Activated B cell treated with CpG ODN at 0.5 μM for 24 hours (primary cell): Measurements from ENCODE around the gene CEP162. TPM values are rescaled to one million over a fixed set of nuclear protein-coding genes. Genes with fewer than 3 reads are reported as not detected.

Experiments used
- ATAC-seq: fragments of 200-7000 bp; cut with Tn5 transposase; one replicate; pipeline ENCODE4 v1.10.0; 2021; ENCODE audit warnings: low read depth, mild to moderate bottlenecking, moderate library complexity
- CTCF ChIA-PET: fragments of 350-600 bp; sonication (Branson Sonifier 250); formaldehyde crosslinking; loops from one replicate; lab custom pipeline; 2021; ENCODE audit warnings: antibody characterized with exemption; lab: Charles Lee
- POLR2A ChIA-PET: fragments of 350-600 bp; sonication (Branson Sonifier 250); formaldehyde crosslinking; loops from one replicate; lab custom pipeline; 2021; ENCODE audit warnings: antibody characterized with exemption; lab: Charles Lee
- DNase-seq: peaks from one replicate; pipeline ENCODE4 v3.0.0; 2022
- H3K27ac Mint-ChIP-seq: one replicate; pipeline ENCODE4 v1.8.0; 2020; ENCODE audit warnings: mixed read lengths
- H3K27me3 Mint-ChIP-seq: one replicate; pipeline ENCODE4 v1.8.0; 2021; ENCODE audit warnings: mixed read lengths
- H3K36me3 Mint-ChIP-seq: one replicate; pipeline ENCODE4 v1.8.0; 2021; ENCODE audit warnings: low read depth, mixed read lengths
- H3K4me1 Mint-ChIP-seq: one replicate; pipeline ENCODE4 v1.8.0; 2021; ENCODE audit warnings: mixed read lengths
- H3K4me3 Mint-ChIP-seq: one replicate; pipeline ENCODE4 v1.8.0; 2020; ENCODE audit warnings: mild to moderate bottlenecking, mixed read lengths
- H3K9me3 Mint-ChIP-seq: one replicate; pipeline ENCODE4 v1.8.0; 2020; ENCODE audit warnings: mixed read lengths
- CTCF ChIP-seq: fragments of 200-600 bp; IDR thresholded peaks from one replicate; pipeline ENCODE4 v1.8.0; 2022; ENCODE audit warnings: antibody characterized with exemption, mild to moderate bottlenecking
- intact Hi-C: fragments of 100-400 bp; cut with micrococcal nuclease; formaldehyde crosslinking; loops from one replicate; pipeline ENCODE4 v1.15.1; 2024
- total RNA-seq: library from RNA; stranded (reverse); gene quantifications from 2 replicates; pipeline ENCODE4 v1.2.3, GENCODE V29; 2022

The CEP162 gene
- total RNA-seq, 1 donor from 2014 or later = 13.8 TPM

GRCh38 chr6:84271061-84271716 is 43.7 kb upstream of the CEP162 start:
- Mint-ChIP-seq H3K4me1 (no peaks in the 10 kb centered on the region), H3K27me3 (peaks cover 4% of the 10 kb centered on the region), H3K4me3 (no peak overlapping the region), H3K27ac (no peak overlapping the region), H3K36me3 (no peaks in the 10 kb centered on the region), H3K9me3 (no peaks in the 10 kb centered on the region)
- DNase-seq (no peak), ATAC-seq (no peak)
- no peak for TF ChIP-seq CTCF
- intact Hi-C loops = no loop called here
- CTCF ChIA-PET = no interaction called here
- POLR2A ChIA-PET = no interaction called here

GRCh38 chr6:84269947-84270733 is 42.7 kb upstream of the CEP162 start:
- DNase-seq (no peak), ATAC-seq (no peak)
- Mint-ChIP-seq H3K27ac (no peak overlapping the region), H3K9me3 (no peaks in the 10 kb centered on the region), H3K4me1 (no peaks in the 10 kb centered on the region), H3K36me3 (no peaks in the 10 kb centered on the region), H3K4me3 (no peak overlapping the region), H3K27me3 (peaks cover 7% of the 10 kb centered on the region)
- intact Hi-C loops = no loop called here
- no peak for TF ChIP-seq CTCF
- CTCF ChIA-PET = no interaction called here
- POLR2A ChIA-PET = no interaction called here

- ATAC-seq (no peak), DNase-seq (no peak)
- POLR2A ChIA-PET = no interaction called here
- H3K36me3 Mint-ChIP-seq = no peaks in the 10 kb centered on the region
- H3K27me3 Mint-ChIP-seq = peaks cover 7% of the 10 kb centered on the region
- H3K4me1 Mint-ChIP-seq = no peaks in the 10 kb centered on the region
- intact Hi-C loops = no loop called here
- no peaks in the 10 kb centered on the region for H3K9me3 Mint-ChIP-seq
- H3K4me3 Mint-ChIP-seq = no peak overlapping the region
- H3K27ac Mint-ChIP-seq = no peak overlapping the region
- CTCF ChIA-PET = no interaction called here
- no peak for TF ChIP-seq CTCF
These were observed 41.3 kb upstream of the CEP162 start for GRCh38 chr6:84268781-84269180.

GRCh38 chr6:84263557-84263956 is 36.1 kb upstream of the CEP162 start:
- intact Hi-C loops = no loop called here

More at GRCh38 chr6:84263557-84263956, 36.1 kb upstream of the CEP162 start:
- no peaks in the 10 kb centered on the region for H3K9me3 Mint-ChIP-seq
- no peak for TF ChIP-seq CTCF
- DNase-seq (no peak), ATAC-seq (no peak)
- no peaks in the 10 kb centered on the region for H3K36me3 Mint-ChIP-seq
- no peak overlapping the region for H3K4me3 Mint-ChIP-seq
- no peaks in the 10 kb centered on the region for H3K4me1 Mint-ChIP-seq
- H3K27me3 Mint-ChIP-seq = peaks cover 9% of the 10 kb centered on the region
- POLR2A ChIA-PET = no interaction called here
- no peak overlapping the region for H3K27ac Mint-ChIP-seq
- CTCF ChIA-PET = no interaction called here
